ENCODE measurements around the gene LRRC14B. TPM values are rescaled to one million over a fixed set of nuclear protein-coding genes. Genes with fewer than 3 reads are reported as not detected.

Gene LRRC14B
- total RNA-seq, 1 experiment from 2014 or later, result not detected

Other genes starting within 250 kb of the LRRC14B start
- gene PLEKHG4B, start 99.3 kb upstream of the LRRC14B start, total RNA-seq (2021), result 0.28 and 0.33 TPM in 2 replicates
- gene CCDC127, start 26.7 kb downstream of the LRRC14B start, total RNA-seq (2021), result 8.4 and 8.8 TPM in 2 replicates
- gene SDHA, start 26.8 kb downstream of the LRRC14B start, total RNA-seq (2021), result 132 and 135 TPM in 2 replicates
- gene PDCD6, start 80.2 kb downstream of the LRRC14B start, total RNA-seq (2021), result 93.6 and 95.5 TPM in 2 replicates
- gene AHRR, start 130.2 kb downstream of the LRRC14B start, total RNA-seq (2021), result 2.0 and 2.2 TPM in 2 replicates

All from A673 (cell line).